Ectodermal cell (in vitro differentiated cells): Measurements from ENCODE around the gene CRYGN. TPM values are rescaled to one million over a fixed set of nuclear protein-coding genes. Genes with fewer than 3 reads are reported as not detected.
A peak's percentile ranks its signal among the peaks of the same experiment; 100 is the strongest.

Experiments used
- H3K27ac ChIP-seq: 2 replicates; pipeline ENCODE4 v1.7.0; 2013; ENCODE audit warnings: mild to moderate bottlenecking, low read depth, low read length; ENCODE audit not compliant: insufficient read depth, poor library complexity, severe bottlenecking
- H3K27me3 ChIP-seq: 2 replicates; pipeline ENCODE4 v1.7.0; 2013; ENCODE audit warnings: mild to moderate bottlenecking, low read length; ENCODE audit not compliant: insufficient read depth, control insufficient read depth, poor library complexity, severe bottlenecking
- H3K36me3 ChIP-seq: one replicate; pipeline ENCODE4 v1.7.0; 2013; ENCODE audit warnings: low read length; ENCODE audit not compliant: control insufficient read depth, insufficient read depth
- H3K4me1 ChIP-seq: one replicate; pipeline ENCODE4 v1.7.0; 2013; ENCODE audit warnings: low read length; ENCODE audit not compliant: control insufficient read depth, insufficient read depth
- H3K4me3 ChIP-seq: 2 replicates; pipeline ENCODE4 v1.7.0; 2013; ENCODE audit warnings: low read depth, low read length, control low read depth; ENCODE audit not compliant: insufficient read depth
- H3K9me3 ChIP-seq: 2 replicates; pipeline ENCODE4 v1.7.0; 2013; ENCODE audit warnings: mild to moderate bottlenecking, low read length, moderate library complexity; ENCODE audit not compliant: control insufficient read depth
- WGBS, 2 experiments: methylation state at CpG; one replicate each; pipeline ENCODE4 v1.1.7; 2013; ENCODE audit warnings: missing lambda C conversion rate in 2 of 2; 5-methylcytosine and 5-hydroxymethylcytosine counted together
- polyA plus RNA-seq, 4 experiments: library from polyadenylated mRNA; stranded (reverse); fragments of 50-300 nt; gene quantifications; one replicate each; pipeline ENCODE4 v1.2.3, GENCODE V29; 2013

Gene CRYGN, protein sequence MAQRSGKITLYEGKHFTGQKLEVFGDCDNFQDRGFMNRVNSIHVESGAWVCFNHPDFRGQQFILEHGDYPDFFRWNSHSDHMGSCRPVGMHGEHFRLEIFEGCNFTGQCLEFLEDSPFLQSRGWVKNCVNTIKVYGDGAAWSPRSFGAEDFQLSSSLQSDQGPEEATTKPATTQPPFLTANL
- not detected for polyA plus RNA-seq (2013, experiment 1 of 4)
- polyA plus RNA-seq (2013, experiment 2 of 4) = 0.30 TPM
- polyA plus RNA-seq (2013, experiment 3 of 4) = 0.32 TPM
- 0.61 TPM for polyA plus RNA-seq (2013, experiment 4 of 4)

DNA sequence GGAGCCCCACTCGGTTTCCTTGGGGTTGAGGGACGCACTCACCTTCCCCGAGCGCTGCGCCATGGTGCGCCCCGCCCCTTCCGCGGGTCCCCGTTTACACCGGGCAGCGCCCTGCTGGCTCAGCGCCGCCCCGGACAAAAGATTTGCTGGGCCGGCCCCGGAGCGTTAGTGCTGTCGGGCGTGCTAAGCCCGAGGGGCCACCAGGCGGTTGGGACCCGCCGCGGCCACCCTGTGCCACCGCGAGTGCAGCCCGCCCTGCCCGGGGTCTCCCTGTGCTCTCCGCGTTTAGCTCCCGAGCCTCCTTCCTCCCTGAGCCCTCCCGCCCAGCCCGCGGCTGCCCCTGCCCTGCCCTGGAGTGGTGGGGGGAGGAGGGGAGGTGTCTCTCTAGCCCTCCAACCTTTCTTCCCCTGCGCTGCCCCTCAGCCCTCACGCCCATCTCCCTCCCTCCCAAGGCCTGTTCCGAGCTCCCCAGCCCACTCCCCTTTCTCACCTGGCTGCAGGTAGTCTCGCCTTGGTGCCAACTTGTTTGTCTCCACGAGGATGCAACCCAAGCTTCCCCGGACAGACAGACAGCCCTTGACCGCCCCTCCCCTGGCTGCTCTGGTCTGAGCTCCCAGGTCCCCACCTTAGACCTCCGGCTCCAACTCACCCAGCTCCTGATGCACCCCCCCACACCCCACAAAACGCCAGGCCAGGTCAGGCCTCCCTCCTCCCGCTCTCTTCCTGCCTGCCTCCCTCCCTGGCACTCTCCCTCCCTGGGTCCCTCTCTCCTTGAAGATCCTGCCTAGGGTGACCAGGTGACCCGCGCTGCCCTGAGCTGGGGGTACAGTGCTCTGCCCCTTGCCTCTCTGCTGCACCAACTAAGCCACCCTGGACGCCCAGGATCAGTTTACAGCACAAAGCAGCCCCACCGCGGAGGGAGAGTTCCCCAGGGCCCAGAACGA, at the start of gene CRYGN:
Gene CRYGN, minus strand, starts transcription at position 287 of the 944 bp plus-strand sequence. Its CDS starts 224 bp downstream, at position 63.
- 3% methylated on average over 49 to 50 of the region's 51 CpGs for WGBS, 2 experiments
- Histone ChIP-seq H3K4me3 (peak within 1 kb of the TSS; percentile 50), H3K4me1 (no peaks in the 10 kb centered on the region), H3K36me3 (no peaks in the 10 kb centered on the region), H3K9me3 (no peaks in the 10 kb centered on the region), H3K27ac (no peak within 1 kb of the TSS), H3K27me3 (peaks cover 34% of the 10 kb centered on the region)

DNA sequence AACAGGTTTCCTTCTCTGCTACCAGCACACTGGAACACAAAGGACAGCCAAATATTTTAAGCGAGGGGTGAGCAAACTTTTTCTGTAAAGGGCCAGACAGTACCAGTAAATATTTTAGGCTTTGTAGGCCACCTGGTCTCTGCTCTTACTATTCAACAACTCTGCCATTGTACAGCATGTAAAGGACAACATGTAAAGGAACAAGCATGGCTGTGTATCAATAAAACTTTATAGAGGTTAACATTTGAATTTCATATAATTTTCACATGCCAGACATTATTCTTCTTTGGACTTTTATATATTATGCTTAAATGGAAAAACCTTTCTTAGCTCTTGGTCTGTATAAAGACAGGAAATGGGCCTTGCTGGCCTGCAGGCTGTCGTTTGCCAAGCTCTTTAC, 49.6 kb upstream of the CRYGN start:
- Histone ChIP-seq H3K27ac (no peak overlapping the region), H3K4me3 (no peak overlapping the region), H3K36me3 (peaks cover 8% of the 10 kb centered on the region), H3K27me3 (no peaks in the 10 kb centered on the region), H3K9me3 (no peaks in the 10 kb centered on the region), H3K4me1 (peaks cover 6% of the 10 kb centered on the region)
- WGBS, 2 experiments = 92 to 97% methylated on average over 2 of the region's 2 CpGs

DNA sequence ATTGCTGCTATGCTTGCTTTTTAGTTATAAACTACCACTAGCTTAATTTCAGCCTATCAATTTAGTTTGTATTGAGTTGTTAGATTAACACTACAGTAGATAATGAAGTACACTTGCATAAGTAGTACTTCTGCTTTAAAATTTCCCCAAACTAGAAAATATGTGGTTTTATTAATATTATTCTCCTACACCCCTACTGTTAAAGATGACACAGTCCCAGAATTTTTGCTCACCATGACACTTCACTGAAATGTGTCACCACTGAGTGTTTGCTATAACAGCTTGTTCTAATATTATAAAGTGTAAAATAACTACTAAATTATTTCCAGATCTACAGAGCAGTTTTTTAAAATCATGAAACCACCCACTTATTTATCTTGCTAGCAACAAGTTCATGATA, 48.2 kb upstream of the CRYGN start:
- Histone ChIP-seq H3K4me3 (no peak overlapping the region), H3K27me3 (no peaks in the 10 kb centered on the region), H3K36me3 (peaks cover 20% of the 10 kb centered on the region), H3K4me1 (no peaks in the 10 kb centered on the region), H3K27ac (no peak overlapping the region), H3K9me3 (no peaks in the 10 kb centered on the region)

DNA sequence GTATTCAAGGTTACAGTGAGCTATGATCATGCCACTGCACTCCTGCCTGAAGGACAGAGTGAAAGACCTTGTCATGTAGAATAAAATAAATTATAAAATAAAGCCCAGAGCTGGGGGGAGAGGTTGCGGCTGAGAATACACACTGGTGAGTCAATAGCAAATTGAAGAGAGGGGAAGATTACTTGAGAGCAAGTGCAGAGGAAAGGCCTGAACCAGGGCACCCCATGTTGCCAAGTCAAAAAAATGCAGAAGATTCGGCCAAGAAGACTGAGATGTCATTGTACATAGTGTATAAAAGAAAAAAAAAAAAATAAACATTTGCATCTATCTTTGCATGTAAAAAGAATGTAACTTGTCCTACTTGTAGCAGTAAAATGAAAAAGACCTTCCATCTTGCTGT, 47.3 kb upstream of the CRYGN start:
- Histone ChIP-seq H3K9me3 (no peaks in the 10 kb centered on the region), H3K27ac (no peak overlapping the region), H3K36me3 (peaks cover 20% of the 10 kb centered on the region), H3K4me3 (no peak overlapping the region), H3K4me1 (no peaks in the 10 kb centered on the region), H3K27me3 (no peaks in the 10 kb centered on the region)
- WGBS, 2 experiments = 87 to 94% methylated on average over 2 of the region's 2 CpGs

DNA sequence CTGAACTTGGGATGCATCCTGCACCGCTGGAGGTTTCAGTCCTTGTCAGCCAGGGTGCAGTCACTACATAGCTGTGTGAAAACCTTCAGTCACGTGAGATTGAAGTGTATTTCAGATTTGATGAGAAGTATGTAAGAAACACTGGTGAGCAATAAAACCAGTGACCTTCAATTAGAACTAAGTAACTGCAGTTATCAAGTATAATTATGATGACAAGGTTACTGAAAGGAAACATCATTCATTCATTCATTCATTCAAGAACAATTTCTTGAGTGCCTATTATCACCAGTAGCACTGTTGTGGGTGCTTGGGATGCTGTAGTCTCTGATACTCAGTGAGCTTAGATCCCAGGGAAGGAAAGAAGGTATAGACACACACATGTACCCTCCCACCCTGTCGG, 46.1 kb upstream of the CRYGN start:
- H3K4me1 ChIP-seq = no peaks in the 10 kb centered on the region
- 96 to 97% methylated on average over 3 of the region's 3 CpGs for WGBS, 2 experiments
- no peak overlapping the region for H3K27ac ChIP-seq
- peaks cover 27% of the 10 kb centered on the region for H3K36me3 ChIP-seq
- H3K9me3 ChIP-seq = no peaks in the 10 kb centered on the region
- H3K27me3 ChIP-seq = no peaks in the 10 kb centered on the region
- no peak overlapping the region for H3K4me3 ChIP-seq

DNA sequence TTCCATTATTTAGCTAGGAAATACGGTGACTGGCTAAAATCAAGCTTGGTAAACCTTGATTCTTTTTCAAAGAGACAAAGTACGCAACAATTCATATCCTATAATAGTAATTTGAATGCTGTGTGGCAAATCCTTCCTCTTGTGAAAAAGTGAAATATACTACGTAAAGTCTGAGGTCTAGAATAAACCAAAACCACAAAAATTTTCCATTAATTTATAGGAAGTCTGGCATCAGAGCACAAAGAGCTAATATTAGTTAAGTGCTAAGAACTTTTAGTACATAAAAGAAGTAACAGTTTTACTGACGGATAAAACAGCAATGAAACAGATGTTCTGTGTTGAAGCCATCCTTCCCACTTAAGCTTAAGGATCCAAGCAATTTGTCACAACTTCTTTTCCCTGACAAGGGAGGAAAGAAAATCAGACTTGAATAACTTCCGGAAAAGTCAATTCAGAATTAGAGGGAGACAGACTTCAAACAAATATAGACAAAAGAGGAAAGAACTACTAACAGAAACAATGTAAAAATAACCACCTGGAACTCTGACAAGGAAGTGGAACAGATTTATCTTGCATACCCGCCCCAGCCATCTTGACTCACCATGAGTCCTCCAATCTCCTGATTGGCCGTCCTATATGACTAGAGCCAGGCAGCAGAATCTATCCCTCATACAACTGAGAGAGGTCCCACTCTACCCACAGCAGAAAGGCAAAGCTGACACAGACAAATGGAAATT, 45.2 kb upstream of the CRYGN start:
- peaks cover 27% of the 10 kb centered on the region for H3K36me3 ChIP-seq
- no peaks in the 10 kb centered on the region for H3K4me1 ChIP-seq
- no peaks in the 10 kb centered on the region for H3K9me3 ChIP-seq
- no peak overlapping the region for H3K4me3 ChIP-seq
- WGBS, 2 experiments = 86 to 91% methylated on average over 5 to 7 of the region's 7 CpGs
- H3K27ac ChIP-seq = no peak overlapping the region
- no peaks in the 10 kb centered on the region for H3K27me3 ChIP-seq

DNA sequence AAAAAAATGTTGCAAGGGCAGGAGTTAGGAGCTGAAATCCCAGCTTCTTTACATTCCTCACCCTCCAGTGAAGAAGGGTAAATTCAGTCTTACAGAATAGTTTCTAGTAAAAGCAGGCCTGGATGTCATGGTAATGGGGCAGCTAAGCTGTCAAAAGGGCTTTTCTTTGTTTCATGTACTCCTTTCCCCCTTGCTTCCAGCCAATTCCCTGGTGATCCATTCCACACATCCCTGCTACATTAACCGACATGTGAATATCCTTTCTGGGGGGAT, 43.7 kb upstream of the CRYGN start:
- Histone ChIP-seq H3K27me3 (no peaks in the 10 kb centered on the region), H3K27ac (no peak overlapping the region), H3K36me3 (peaks cover 27% of the 10 kb centered on the region), H3K9me3 (no peaks in the 10 kb centered on the region), H3K4me3 (no peak overlapping the region), H3K4me1 (no peaks in the 10 kb centered on the region)
- 85 to 91% methylated on average over 1 of the region's 1 CpG for WGBS, 2 experiments

DNA sequence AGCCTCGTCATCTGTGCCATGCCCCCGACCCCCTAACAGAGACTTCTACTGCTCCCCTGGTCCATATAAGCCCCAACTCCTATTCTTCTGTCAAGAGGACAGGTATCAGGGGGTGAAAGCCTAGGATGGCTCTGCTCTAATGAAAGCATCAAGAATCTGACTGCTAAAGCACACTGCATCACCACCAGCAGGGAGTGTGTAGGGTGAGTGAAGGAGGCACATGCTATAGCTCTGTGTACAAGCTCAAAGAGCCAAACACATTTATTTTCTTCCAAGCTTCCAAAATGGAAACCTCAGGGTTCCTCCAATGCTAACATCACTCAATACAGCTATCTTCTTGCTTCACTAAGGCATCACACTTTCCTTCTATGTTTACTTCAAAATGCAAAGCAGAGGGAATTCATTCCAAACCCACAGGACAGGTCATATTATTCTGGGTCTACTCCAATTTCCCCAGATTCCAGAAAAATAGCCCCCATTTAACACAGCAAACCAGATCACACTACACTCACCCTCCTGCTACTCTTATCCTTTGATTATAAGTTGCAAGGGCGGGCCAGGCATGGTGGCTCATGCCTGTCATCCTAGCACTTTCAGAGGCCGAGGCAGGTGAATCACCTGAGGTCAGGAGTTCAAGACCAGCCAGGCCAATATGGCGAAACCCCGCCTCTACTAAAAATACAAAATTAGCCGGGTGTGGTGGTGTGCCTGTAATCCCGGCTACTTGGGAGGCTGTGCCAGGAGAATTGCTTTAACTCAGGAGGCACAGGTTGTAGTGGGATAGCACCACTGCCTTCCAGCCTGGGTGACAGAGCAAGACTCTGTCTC, 43.2 kb upstream of the CRYGN start:
- WGBS, 2 experiments = 96% methylated on average over 8 of the region's 8 CpGs
- Histone ChIP-seq H3K9me3 (no peaks in the 10 kb centered on the region), H3K4me1 (no peaks in the 10 kb centered on the region), H3K27me3 (no peaks in the 10 kb centered on the region), H3K27ac (no peak overlapping the region), H3K36me3 (peaks cover 27% of the 10 kb centered on the region), H3K4me3 (no peak overlapping the region)

DNA sequence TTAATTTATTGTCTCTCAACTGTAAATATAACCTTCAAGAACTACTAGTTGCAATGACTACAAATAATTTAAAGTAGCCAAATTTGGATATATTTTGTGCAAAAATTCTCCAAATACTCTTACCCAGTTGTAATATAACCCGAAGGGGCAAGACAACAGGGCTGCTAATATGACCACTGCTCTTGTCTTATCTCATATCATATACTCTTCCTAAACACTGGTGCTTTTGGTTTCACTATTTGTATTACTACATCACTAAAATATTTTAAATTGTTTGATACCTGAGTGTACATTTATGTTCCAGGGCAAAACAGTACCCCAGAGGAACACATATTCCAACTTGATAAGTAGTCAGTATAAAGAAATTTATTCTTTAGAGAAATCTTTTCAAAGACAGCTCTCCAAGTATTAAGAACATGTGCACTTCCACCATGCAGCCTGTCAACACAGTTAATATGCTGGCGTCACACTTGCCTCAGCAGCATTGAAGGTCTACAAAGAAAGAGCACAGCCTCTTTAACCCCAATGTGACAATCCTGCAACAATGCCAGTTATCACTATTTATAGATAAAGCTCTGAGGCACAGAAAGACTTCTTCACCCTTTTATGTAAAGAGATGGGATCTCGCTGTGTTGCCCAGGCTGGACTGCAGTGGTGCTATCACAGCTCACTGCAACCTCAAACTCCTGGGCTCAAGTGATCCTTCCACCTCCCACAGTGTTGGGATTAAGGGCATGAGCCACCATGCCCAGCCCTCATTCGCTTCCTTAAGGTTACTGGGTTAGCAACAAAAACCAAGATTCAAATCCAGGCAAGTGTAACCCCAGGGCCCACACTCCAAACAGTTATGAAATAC, 41.9 kb upstream of the CRYGN start:
- H3K36me3 ChIP-seq = peaks cover 27% of the 10 kb centered on the region
- H3K4me1 ChIP-seq = no peaks in the 10 kb centered on the region
- 94 to 95% methylated on average over 4 of the region's 4 CpGs for WGBS, 2 experiments
- H3K27ac ChIP-seq = no peak overlapping the region
- H3K4me3 ChIP-seq = no peak overlapping the region
- no peaks in the 10 kb centered on the region for H3K27me3 ChIP-seq
- no peaks in the 10 kb centered on the region for H3K9me3 ChIP-seq
